B cell (primary cell): ENCODE data around the gene TGM3. TPM values are rescaled to one million over a fixed set of nuclear protein-coding genes. Genes with fewer than 3 reads are reported as not detected.
A peak's percentile ranks its signal among the peaks of the same experiment; 100 is the strongest.

Source experiments
- ATAC-seq: fragments of 200-7000 bp; cut with Tn5 transposase; one replicate; pipeline ENCODE4 v1.10.0; 2021; ENCODE audit warnings: low read depth, mild to moderate bottlenecking, moderate number of reproducible peaks, moderate library complexity
- CTCF ChIA-PET: fragments of 350-600 bp; sonication (Branson Sonifier 250); formaldehyde crosslinking; loops from one replicate; lab custom pipeline; 2021; ENCODE audit warnings: antibody characterized with exemption, inconsistent platforms; lab: Charles Lee
- POLR2A ChIA-PET: fragments of 350-600 bp; sonication (Branson Sonifier 250); formaldehyde crosslinking; loops from one replicate; lab custom pipeline; 2021; ENCODE audit warnings: antibody characterized with exemption; lab: Charles Lee
- DNase-seq: peaks from one replicate; pipeline ENCODE4 v3.0.0; 2013
- H2AFZ ChIP-seq: 2 replicates; pipeline ENCODE4 v1.6.1; 2012; ENCODE audit warnings: mild to moderate bottlenecking, low read depth, low read length; ENCODE audit not compliant: insufficient read depth, poor library complexity, severe bottlenecking
- H3K27ac ChIP-seq, 2 donors: 1 replicate in 1 of 2; 2 replicates in 1 of 2; pipeline ENCODE4 v1.5.1; 2012 to 2013; ENCODE audit warnings: low read length in 2 of 2, mild to moderate bottlenecking in 2 of 2, moderate library complexity in 1 of 2
- H3K27me3 ChIP-seq, 4 experiments: fragments of 200-600 bp in 1 of 4; sonication (generic) in 1 of 4; replicated peaks in 1 of 4; 1 replicate in 2 of 4; 2 replicates in 2 of 4; pipeline versions ENCODE4 v1.6.1 to v1.7.0; 2013 to 2016; ENCODE audit warnings: low read length in 3 of 4, mild to moderate bottlenecking in 2 of 4, mixed read lengths in 1 of 4, moderate library complexity in 1 of 4; ENCODE audit not compliant: insufficient read depth in 4 of 4, control insufficient read depth in 3 of 4; ENCODE audit errors: control extremely low read depth in 1 of 4
- H3K36me3 ChIP-seq, 2 experiments: replicated peaks in 1 of 2; 1 replicate in 1 of 2; 2 replicates in 1 of 2; pipeline versions ENCODE4 v1.6.1 to v1.7.1; 2013; ENCODE audit warnings: low read length in 1 of 2; ENCODE audit not compliant: insufficient read depth in 2 of 2, control insufficient read depth in 1 of 2; ENCODE audit errors: control extremely low read depth in 1 of 2, extremely low read depth in 1 of 2
- H3K4me1 ChIP-seq, 2 donors: fragments of 200-600 bp in 1 of 2; sonication (generic) in 1 of 2; 1 replicate in 1 of 2; 2 replicates in 1 of 2; pipeline versions ENCODE4 v1.5.1 to v1.6.1; 2013 to 2017; ENCODE audit warnings: low read length in 2 of 2; ENCODE audit not compliant: control insufficient read depth in 2 of 2, insufficient read depth in 2 of 2
- H3K4me2 ChIP-seq: replicated peaks from 2 replicates; pipeline ENCODE3; 2012; ENCODE audit warnings: mild to moderate bottlenecking, low read depth, low read length; ENCODE audit not compliant: poor library complexity, severe bottlenecking
- H3K4me3 ChIP-seq, 5 experiments: fragments of 200-600 bp in 1 of 5; sonication (generic) in 1 of 5; 1 replicate in 3 of 5; 2 replicates in 2 of 5; pipeline versions ENCODE4 v1.5.1 to v1.7.0; 2011 to 2016; ENCODE audit warnings: low read length in 4 of 5, mild to moderate bottlenecking in 4 of 5, low read depth in 2 of 5, control low read depth in 1 of 5, moderate library complexity in 1 of 5; ENCODE audit not compliant: insufficient read depth in 1 of 5; ENCODE audit errors: control extremely low read depth in 1 of 5, extremely low read depth in 1 of 5
- H3K79me2 ChIP-seq: fragments of 200-600 bp; sonication (generic); one replicate; pipeline ENCODE4 v1.6.0; 2016; ENCODE audit warnings: low read length; ENCODE audit not compliant: control insufficient read depth, insufficient read depth
- H3K9ac ChIP-seq: fragments of 200-600 bp; sonication (generic); 2 replicates; pipeline ENCODE4 v1.6.1; 2017; ENCODE audit warnings: mild to moderate bottlenecking, low read length, moderate library complexity
- H3K9me3 ChIP-seq, 3 donors: one replicate each; pipeline versions ENCODE4 v1.6.1 to v1.7.1; 2013; ENCODE audit warnings: low read length in 2 of 3; ENCODE audit not compliant: control insufficient read depth in 2 of 3, insufficient read depth in 1 of 3; ENCODE audit errors: control extremely low read depth in 1 of 3
- H4K20me1 ChIP-seq: 2 replicates; pipeline ENCODE4 v1.6.0; 2012; ENCODE audit warnings: mild to moderate bottlenecking, low read length; ENCODE audit not compliant: insufficient read depth, control insufficient read depth, poor library complexity, severe bottlenecking
- H3K27ac Mint-ChIP-seq: one replicate; pipeline ENCODE4 v1.8.0; 2021; ENCODE audit warnings: mixed read lengths
- H3K27me3 Mint-ChIP-seq: one replicate; pipeline ENCODE4 v1.8.0; 2021; ENCODE audit warnings: mixed read lengths
- H3K4me1 Mint-ChIP-seq: one replicate; pipeline ENCODE4 v1.8.0; 2021; ENCODE audit warnings: mixed read lengths
- H3K4me3 Mint-ChIP-seq: one replicate; pipeline ENCODE4 v1.8.0; 2021; ENCODE audit warnings: mixed read lengths
- H3K9me3 Mint-ChIP-seq: one replicate; pipeline ENCODE4 v1.8.0; 2022; ENCODE audit warnings: mixed read lengths; ENCODE audit not compliant: insufficient read depth
- EZH2 ChIP-seq: IDR thresholded peaks from 2 replicates; pipeline ENCODE4 v1.6.1; 2012; ENCODE audit warnings: borderline replicate concordance, low read depth, mild to moderate bottlenecking, moderate library complexity, low read length; ENCODE audit not compliant: insufficient read depth, poor library complexity, severe bottlenecking
- WGBS: methylation state at CpG from one replicate; pipeline ENCODE4 v1.1.5; 2013; ENCODE audit warnings: missing lambda C conversion rate; ENCODE audit not compliant: insufficient coverage; 5-methylcytosine and 5-hydroxymethylcytosine counted together
- intact Hi-C: fragments of 100-400 bp; cut with micrococcal nuclease; formaldehyde crosslinking; loops from one replicate; pipeline ENCODE4 v1.10.0; 2022
- polyA plus RNA-seq: library from polyadenylated mRNA; depleted of rRNA; stranded (reverse); fragments of >200 nt; gene quantifications from 2 replicates; pipeline ENCODE4 v1.2.3, GENCODE V29; 2012
- total RNA-seq, 2 donors: library from RNA; stranded (reverse); fragments of 120-200 nt in 1 of 2; gene quantifications; 1 replicate in 1 of 2; 2 replicates in 1 of 2; pipeline versions ENCODE4 v1.2.3 to v1.2.4, GENCODE V29; 2013 to 2022
- TF ChIP-seq, protein P1 (sequence below): fragments of 200-600 bp; IDR thresholded peaks from one replicate; pipeline ENCODE4 v1.8.0; 2022; ENCODE audit warnings: antibody characterized with exemption, mild to moderate bottlenecking

The TGM3 gene
- total and polyA plus RNA-seq, 2 donors (not counting 1 experiment from before 2014, with no cell fraction given): not detected

DNA sequence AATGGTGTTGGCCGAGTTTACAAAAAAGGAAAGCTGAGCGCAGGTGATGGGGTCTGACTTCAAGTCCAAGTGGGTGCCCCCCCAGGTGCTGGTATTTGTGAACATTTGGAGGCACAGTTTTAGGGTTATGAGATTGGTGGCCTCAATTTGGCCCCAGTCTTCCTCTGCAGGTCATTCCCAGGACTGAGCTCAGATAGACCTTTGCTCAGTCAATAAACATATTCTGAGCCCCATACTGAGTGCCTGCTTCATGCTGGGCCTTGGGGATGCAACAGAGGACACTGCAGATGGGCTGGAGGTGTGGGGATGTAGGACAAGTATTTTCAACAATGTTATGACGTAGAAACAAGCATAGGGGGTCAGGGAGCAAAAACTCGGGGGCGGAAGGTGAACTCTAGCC, 33.5 kb downstream of the TGM3 start:
- Mint-ChIP-seq H3K27me3 (peaks cover 28% of the 10 kb centered on the region), H3K9me3 (no peaks in the 10 kb centered on the region), H3K4me3 (no peak overlapping the region), H3K4me1 (no peaks in the 10 kb centered on the region), H3K27ac (no peak overlapping the region)
- intact Hi-C loops: no loop called here
- TF ChIP-seq EZH2: no peak
- TF ChIP-seq, protein P1, sequence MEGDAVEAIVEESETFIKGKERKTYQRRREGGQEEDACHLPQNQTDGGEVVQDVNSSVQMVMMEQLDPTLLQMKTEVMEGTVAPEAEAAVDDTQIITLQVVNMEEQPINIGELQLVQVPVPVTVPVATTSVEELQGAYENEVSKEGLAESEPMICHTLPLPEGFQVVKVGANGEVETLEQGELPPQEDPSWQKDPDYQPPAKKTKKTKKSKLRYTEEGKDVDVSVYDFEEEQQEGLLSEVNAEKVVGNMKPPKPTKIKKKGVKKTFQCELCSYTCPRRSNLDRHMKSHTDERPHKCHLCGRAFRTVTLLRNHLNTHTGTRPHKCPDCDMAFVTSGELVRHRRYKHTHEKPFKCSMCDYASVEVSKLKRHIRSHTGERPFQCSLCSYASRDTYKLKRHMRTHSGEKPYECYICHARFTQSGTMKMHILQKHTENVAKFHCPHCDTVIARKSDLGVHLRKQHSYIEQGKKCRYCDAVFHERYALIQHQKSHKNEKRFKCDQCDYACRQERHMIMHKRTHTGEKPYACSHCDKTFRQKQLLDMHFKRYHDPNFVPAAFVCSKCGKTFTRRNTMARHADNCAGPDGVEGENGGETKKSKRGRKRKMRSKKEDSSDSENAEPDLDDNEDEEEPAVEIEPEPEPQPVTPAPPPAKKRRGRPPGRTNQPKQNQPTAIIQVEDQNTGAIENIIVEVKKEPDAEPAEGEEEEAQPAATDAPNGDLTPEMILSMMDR: no peak
- ATAC-seq (no peak), DNase-seq (no peak)
- ChIA-PET POLR2A (no interaction called here), CTCF (no interaction called here)
- WGBS: 97% methylated on average over 5 of the region's 5 CpGs
- no peaks in the 10 kb centered on the region for H3K79me2 ChIP-seq
- H3K27ac ChIP-seq: no peak overlapping the region
- H2AFZ ChIP-seq: no peak overlapping the region
- no peaks in the 10 kb centered on the region for H3K36me3 ChIP-seq
- H3K4me1 ChIP-seq: no peaks in the 10 kb centered on the region
- no peak overlapping the region for H3K4me2 ChIP-seq
- no peaks in the 10 kb centered on the region for H4K20me1 ChIP-seq
- H3K4me3 ChIP-seq: no peak overlapping the region
- no peaks in the 10 kb centered on the region for H3K9me3 ChIP-seq
- H3K9ac ChIP-seq: no peak overlapping the region
- peaks cover 0 to 9% (median 5%) of the 10 kb centered on the region in 4 experiments for H3K27me3 ChIP-seq

DNA sequence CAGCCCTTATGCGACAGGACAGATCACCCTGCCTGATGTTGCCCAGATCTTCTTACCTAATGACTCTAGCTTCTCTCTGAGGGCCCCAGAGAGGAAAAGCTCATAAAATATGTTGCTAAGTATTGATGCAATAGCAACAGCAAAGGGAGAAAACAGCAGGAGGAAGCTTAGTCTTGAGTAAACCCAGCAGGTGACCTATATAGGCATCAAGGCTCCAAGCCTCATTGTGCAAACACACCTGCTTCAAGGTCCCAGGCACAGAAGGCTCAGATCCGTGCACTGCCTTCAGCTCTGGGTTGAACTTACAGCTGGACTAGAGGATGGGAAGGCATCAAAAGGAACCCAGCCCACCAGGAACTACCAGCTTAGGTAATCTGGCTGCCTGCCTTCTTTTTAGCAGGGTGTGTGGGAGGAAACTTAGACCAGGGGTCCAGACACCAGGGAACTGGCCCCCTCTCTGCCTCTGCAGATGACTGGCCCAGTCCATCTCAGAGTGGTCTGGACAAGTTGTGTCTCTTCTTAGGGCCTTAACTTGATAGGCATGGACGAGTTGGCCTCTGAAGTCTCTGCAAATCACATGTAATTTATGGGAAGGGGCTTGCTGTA, 34.4 kb downstream of the TGM3 start:
- ATAC-seq (no peak), DNase-seq (no peak)
- TF ChIP-seq EZH2: no peak
- TF ChIP-seq, protein P1: no peak
- peaks cover 20% of the 10 kb centered on the region for H3K27me3 Mint-ChIP-seq
- no peaks in the 10 kb centered on the region for H3K4me1 ChIP-seq
- POLR2A ChIA-PET: no interaction called here
- no peak overlapping the region for H2AFZ ChIP-seq
- H3K27me3 ChIP-seq: peaks cover 0 to 6% (median 2%) of the 10 kb centered on the region in 4 experiments
- no peak overlapping the region for H3K27ac ChIP-seq
- intact Hi-C loops: no loop called here
- no peaks in the 10 kb centered on the region for H3K79me2 ChIP-seq
- H3K9ac ChIP-seq: no peak overlapping the region
- no peaks in the 10 kb centered on the region for H4K20me1 ChIP-seq
- no peaks in the 10 kb centered on the region for H3K36me3 ChIP-seq
- H3K4me2 ChIP-seq: no peak overlapping the region
- H3K4me3 Mint-ChIP-seq: no peak overlapping the region
- H3K4me1 Mint-ChIP-seq: no peaks in the 10 kb centered on the region
- CTCF ChIA-PET: no interaction called here
- peak overlapping the region in 1 of 5 experiments; percentile 33 for H3K4me3 ChIP-seq
- H3K9me3 Mint-ChIP-seq: no peaks in the 10 kb centered on the region
- WGBS: 45% methylated on average over 2 of the region's 3 CpGs
- no peak overlapping the region for H3K27ac Mint-ChIP-seq
- H3K9me3 ChIP-seq: no peaks in the 10 kb centered on the region
